ENCODE measurements around the gene WBP1L. TPM values are rescaled to one million over a fixed set of nuclear protein-coding genes. Genes with fewer than 3 reads are reported as not detected.
A peak's percentile ranks its signal among the peaks of the same experiment; 100 is the strongest.

The WBP1L gene
- total RNA-seq, 1 experiment from 2014 or later: 23.8 TPM

- ChIA-PET CTCF (no interaction called here), POLR2A (ENCODE audit: unreplicated experiment) (interaction anchor here (0.5 to 0.6 kb wide), 2 partner anchors 583 to 1129 kb away, joined by 4 to 26 read pairs; no protein-coding TSS in a partner anchor)
- no peak for DNase-seq
- H3K79me2 ChIP-seq (ENCODE audit: low read length): peaks cover 31% of the 10 kb centered on the region
- H2AFZ ChIP-seq (ENCODE audit: low read length): peak overlapping the region; percentile 98
- ATAC-seq: no peak
- no peak for TF ChIP-seq EZH2phosphoT487 (IDR thresholded peaks at IDR 0.05; ENCODE audit: borderline replicate concordance, low read length)
- TF ChIP-seq EZH2 (IDR thresholded peaks at IDR 0.05; ENCODE audit: low read length, unreplicated experiment): no peak
- TF ChIP-seq, protein P1, sequence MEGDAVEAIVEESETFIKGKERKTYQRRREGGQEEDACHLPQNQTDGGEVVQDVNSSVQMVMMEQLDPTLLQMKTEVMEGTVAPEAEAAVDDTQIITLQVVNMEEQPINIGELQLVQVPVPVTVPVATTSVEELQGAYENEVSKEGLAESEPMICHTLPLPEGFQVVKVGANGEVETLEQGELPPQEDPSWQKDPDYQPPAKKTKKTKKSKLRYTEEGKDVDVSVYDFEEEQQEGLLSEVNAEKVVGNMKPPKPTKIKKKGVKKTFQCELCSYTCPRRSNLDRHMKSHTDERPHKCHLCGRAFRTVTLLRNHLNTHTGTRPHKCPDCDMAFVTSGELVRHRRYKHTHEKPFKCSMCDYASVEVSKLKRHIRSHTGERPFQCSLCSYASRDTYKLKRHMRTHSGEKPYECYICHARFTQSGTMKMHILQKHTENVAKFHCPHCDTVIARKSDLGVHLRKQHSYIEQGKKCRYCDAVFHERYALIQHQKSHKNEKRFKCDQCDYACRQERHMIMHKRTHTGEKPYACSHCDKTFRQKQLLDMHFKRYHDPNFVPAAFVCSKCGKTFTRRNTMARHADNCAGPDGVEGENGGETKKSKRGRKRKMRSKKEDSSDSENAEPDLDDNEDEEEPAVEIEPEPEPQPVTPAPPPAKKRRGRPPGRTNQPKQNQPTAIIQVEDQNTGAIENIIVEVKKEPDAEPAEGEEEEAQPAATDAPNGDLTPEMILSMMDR (conservative IDR thresholded peaks at IDR 0.05; ENCODE audit: low read depth, low read length): no peak
- peak overlapping the region; percentile 82 for H3K4me2 ChIP-seq (ENCODE audit: low read length)
- no peaks in the 10 kb centered on the region for H4K20me1 ChIP-seq (ENCODE audit: low read length)
- peak overlapping the region; percentile 30; the same call in 1 of the 2 replicates for H3K9ac ChIP-seq (ENCODE audit: low read length)
- no peaks in the 10 kb centered on the region for H3K27me3 ChIP-seq (ENCODE audit: low read length)
- no peaks in the 10 kb centered on the region for H3F3A ChIP-seq (ENCODE audit: low read length, unreplicated experiment)
- H3K4me1 ChIP-seq (ENCODE audit: insufficient read depth, low read length): peaks cover 14% of the 10 kb centered on the region; the same call in 1 of the 2 replicates
- H3K4me3 ChIP-seq (ENCODE audit: low read length): peak overlapping the region; percentile 51
- H3K36me3 ChIP-seq (ENCODE audit: low read depth, low read length): no peaks in the 10 kb centered on the region
- no TSS peak for BruUV-seq (replicated peaks)
- intact Hi-C loops (cut with micrococcal nuclease): no loop called here
- H3K9me2 ChIP-seq (replicated peaks; ENCODE audit: low read length): no peaks in the 10 kb centered on the region
- no peaks in the 10 kb centered on the region for H3K9me3 ChIP-seq (ENCODE audit: low read length)
- H3K27ac ChIP-seq (ENCODE audit: low read length): no peak overlapping the region
Measured at GRCh38 chr10:102743078-102743587, 615 bp upstream of the WBP1L start.

- Histone ChIP-seq H3K9me3 (ENCODE audit: low read length) (no peaks in the 10 kb centered on the region), H3K27me3 (ENCODE audit: low read length) (no peaks in the 10 kb centered on the region), H3K9ac (ENCODE audit: low read length) (peak overlapping the region; percentile 84), H4K20me1 (ENCODE audit: low read length) (no peaks in the 10 kb centered on the region), H3K4me2 (ENCODE audit: low read length) (peak overlapping the region; percentile 95), H3K9me2 (replicated peaks; ENCODE audit: low read length) (no peaks in the 10 kb centered on the region), H3F3A (ENCODE audit: low read length, unreplicated experiment) (no peaks in the 10 kb centered on the region), H3K4me3 (ENCODE audit: low read length) (peak overlapping the region; percentile 93), H3K4me1 (ENCODE audit: insufficient read depth, low read length) (peaks cover 14% of the 10 kb centered on the region; the same call in 1 of the 2 replicates), H3K27ac (ENCODE audit: low read length) (no peak overlapping the region), H3K79me2 (ENCODE audit: low read length) (peaks cover 40% of the 10 kb centered on the region), H2AFZ (ENCODE audit: low read length) (peak overlapping the region; percentile 35; the same call in 1 of the 2 replicates), H3K36me3 (ENCODE audit: low read depth, low read length) (no peaks in the 10 kb centered on the region)
- TF ChIP-seq, protein P1 (conservative IDR thresholded peaks at IDR 0.05; ENCODE audit: low read depth, low read length): no peak
- TF ChIP-seq EZH2phosphoT487 (IDR thresholded peaks at IDR 0.05; ENCODE audit: borderline replicate concordance, low read length) (no peak), EZH2 (IDR thresholded peaks at IDR 0.05; ENCODE audit: low read length, unreplicated experiment) (no peak)
- BruUV-seq (replicated peaks): TSS peak; percentile 34
- POLR2A ChIA-PET (ENCODE audit: unreplicated experiment): no interaction called here
- DNase-seq (no peak), ATAC-seq (peak; percentile 27)
- CTCF ChIA-PET: no interaction called here
- intact Hi-C loops (cut with micrococcal nuclease): no loop called here
Measured at GRCh38 chr10:102744374-102745051, 765 bp downstream of the WBP1L start.

DNA sequence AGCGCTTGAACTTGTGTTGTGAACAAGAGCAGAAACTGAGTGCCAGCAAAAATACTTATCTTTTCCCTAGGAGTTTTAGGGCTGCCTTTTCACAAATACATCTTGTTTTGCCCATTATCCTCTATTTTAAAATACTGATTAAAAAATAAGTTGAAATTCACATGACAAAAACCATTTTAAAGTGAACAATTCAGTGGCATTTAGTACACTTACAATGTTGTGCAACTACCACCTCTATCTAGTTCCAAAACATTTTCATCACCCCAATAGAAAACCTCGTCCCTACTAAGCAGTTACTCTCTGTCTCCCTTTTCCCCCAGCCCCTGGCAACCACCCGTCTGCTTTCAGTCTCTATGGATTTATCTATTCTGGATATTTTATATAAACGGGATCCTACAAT lies 1.4 kb downstream of the WBP1L start:
- Histone ChIP-seq H3F3A (ENCODE audit: low read length, unreplicated experiment) (no peaks in the 10 kb centered on the region), H3K27ac (ENCODE audit: low read length) (no peak overlapping the region), H3K9me3 (ENCODE audit: low read length) (no peaks in the 10 kb centered on the region), H3K36me3 (ENCODE audit: low read depth, low read length) (no peaks in the 10 kb centered on the region), H3K79me2 (ENCODE audit: low read length) (peaks cover 40% of the 10 kb centered on the region), H3K4me2 (ENCODE audit: low read length) (peak overlapping the region; percentile 95), H3K27me3 (ENCODE audit: low read length) (no peaks in the 10 kb centered on the region), H4K20me1 (ENCODE audit: low read length) (no peaks in the 10 kb centered on the region), H2AFZ (ENCODE audit: low read length) (no peak overlapping the region), H3K4me3 (ENCODE audit: low read length) (peak overlapping the region; percentile 93), H3K9me2 (replicated peaks; ENCODE audit: low read length) (no peaks in the 10 kb centered on the region), H3K4me1 (ENCODE audit: insufficient read depth, low read length) (peaks cover 14% of the 10 kb centered on the region; the same call in 1 of the 2 replicates), H3K9ac (ENCODE audit: low read length) (no peak overlapping the region; the same call in 1 of the 2 replicates)
- DNase-seq (no peak), ATAC-seq (no peak)
- ChIA-PET POLR2A (ENCODE audit: unreplicated experiment) (no interaction called here), CTCF (no interaction called here)
- intact Hi-C loops (cut with micrococcal nuclease): no loop called here
- no peak for TF ChIP-seq EZH2phosphoT487 (IDR thresholded peaks at IDR 0.05; ENCODE audit: borderline replicate concordance, low read length)
- no peak for TF ChIP-seq EZH2 (IDR thresholded peaks at IDR 0.05; ENCODE audit: low read length, unreplicated experiment)
- TF ChIP-seq, protein P1 (conservative IDR thresholded peaks at IDR 0.05; ENCODE audit: low read depth, low read length): no peak
- BruUV-seq (replicated peaks): no TSS peak

All from PC-3 (cell line).